GOT3 (cell line): ENCODE results near the gene RAB3IL1.

Experiments used
- DNase-seq: peaks from one replicate; lab custom pipeline; 2025; ENCODE audit warnings: mixed read lengths; lab: John Stamatoyannopoulos, UW

Gene RAB3IL1

GRCh38 chr11:61952882-61953281, 35.5 kb upstream of the RAB3IL1 start:
- DNase-seq = no peak

- DNase-seq = no peak
These were observed 34.2 kb upstream of the RAB3IL1 start for GRCh38 chr11:61951484-61952135.

- DNase-seq = no peak
These were observed 32.7 kb upstream of the RAB3IL1 start, which contains the start of gene BEST1 for GRCh38 chr11:61950035-61950547. TSS of gene BEST1 (plus strand) at chr11:61950351. CDS start at chr11:61951807, 1,456 bp downstream.

GRCh38 chr11:61949169-61950034, 32.0 kb upstream of the RAB3IL1 start:
- peak; percentile 66 for DNase-seq

GRCh38 chr11:61948505-61948904, 31.1 kb upstream of the RAB3IL1 start:
- DNase-seq = no peak

- DNase-seq = peak; percentile 65
These were observed 30.3 kb upstream of the RAB3IL1 start for GRCh38 chr11:61947486-61948210.

- DNase-seq = no peak
These were observed 29.5 kb upstream of the RAB3IL1 start for GRCh38 chr11:61946894-61947293.

GRCh38 chr11:61945191-61945590, 27.8 kb upstream of the RAB3IL1 start:
- no peak for DNase-seq

GRCh38 chr11:61940466-61940865, 23.1 kb upstream of the RAB3IL1 start:
- no peak for DNase-seq

- DNase-seq = no peak
These were observed 18.5 kb upstream of the RAB3IL1 start for GRCh38 chr11:61935861-61936260.

- no peak for DNase-seq
These were observed 13.6 kb upstream of the RAB3IL1 start for GRCh38 chr11:61930933-61931332.

GRCh38 chr11:61928606-61929005, 11.2 kb upstream of the RAB3IL1 start:
- no peak for DNase-seq

GRCh38 chr11:61927501-61927900, 10.1 kb upstream of the RAB3IL1 start:
- no peak for DNase-seq

GRCh38 chr11:61926235-61926634, 8.9 kb upstream of the RAB3IL1 start:
- DNase-seq = no peak

- no peak for DNase-seq
These were observed 8.4 kb upstream of the RAB3IL1 start for GRCh38 chr11:61925736-61926135.

- DNase-seq = no peak
These were observed 6.7 kb upstream of the RAB3IL1 start for GRCh38 chr11:61924064-61924455.

GRCh38 chr11:61923166-61924063, 6.0 kb upstream of the RAB3IL1 start:
- DNase-seq = no peak

- DNase-seq = no peak
These were observed 5.2 kb upstream of the RAB3IL1 start for GRCh38 chr11:61922539-61922938.

- no peak for DNase-seq
These were observed 4.1 kb upstream of the RAB3IL1 start for GRCh38 chr11:61921446-61921845.

GRCh38 chr11:61919705-61920631, 2.6 kb upstream of the RAB3IL1 start:
- no peak for DNase-seq
